Epithelial cell of esophagus (primary cell): ENCODE data around the gene GABRG2.

Experiments
- DNase-seq: peaks from one replicate; pipeline ENCODE4 v3.0.0; 2010; ENCODE audit warnings: low read depth
- H3K4me3 ChIP-seq: 2 replicates; pipeline ENCODE4 v1.5.1; 2011; ENCODE audit warnings: mild to moderate bottlenecking, low read length, control low read depth
- TF ChIP-seq, protein P1 (sequence below): IDR thresholded peaks from 2 replicates; pipeline ENCODE4 v1.5.1; 2011; ENCODE audit warnings: low read depth, mild to moderate bottlenecking, low read length, control low read depth, inconsistent platforms; ENCODE audit not compliant: insufficient read depth; ENCODE audit errors: missing control alignments

Gene GABRG2

DNA sequence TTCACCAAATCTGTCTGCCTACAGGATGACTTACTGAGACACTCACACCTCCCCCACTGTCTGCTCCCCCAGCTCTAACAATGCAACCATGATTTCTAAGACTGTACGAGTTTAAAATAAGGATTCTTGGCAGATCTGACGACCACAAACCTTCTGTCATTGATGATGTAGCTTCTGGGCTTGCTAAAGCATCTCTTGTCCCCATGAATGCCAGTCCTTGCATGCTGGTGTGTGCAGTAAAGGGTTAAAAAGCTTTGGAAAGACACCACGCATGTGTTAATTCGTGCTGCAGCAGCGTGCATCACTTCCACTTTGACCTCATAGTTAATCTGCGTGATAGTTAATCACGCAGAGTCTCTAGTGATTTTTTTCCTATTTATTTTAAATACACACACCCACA is 411 bp upstream of the GABRG2 start:
- TF ChIP-seq, protein P1, sequence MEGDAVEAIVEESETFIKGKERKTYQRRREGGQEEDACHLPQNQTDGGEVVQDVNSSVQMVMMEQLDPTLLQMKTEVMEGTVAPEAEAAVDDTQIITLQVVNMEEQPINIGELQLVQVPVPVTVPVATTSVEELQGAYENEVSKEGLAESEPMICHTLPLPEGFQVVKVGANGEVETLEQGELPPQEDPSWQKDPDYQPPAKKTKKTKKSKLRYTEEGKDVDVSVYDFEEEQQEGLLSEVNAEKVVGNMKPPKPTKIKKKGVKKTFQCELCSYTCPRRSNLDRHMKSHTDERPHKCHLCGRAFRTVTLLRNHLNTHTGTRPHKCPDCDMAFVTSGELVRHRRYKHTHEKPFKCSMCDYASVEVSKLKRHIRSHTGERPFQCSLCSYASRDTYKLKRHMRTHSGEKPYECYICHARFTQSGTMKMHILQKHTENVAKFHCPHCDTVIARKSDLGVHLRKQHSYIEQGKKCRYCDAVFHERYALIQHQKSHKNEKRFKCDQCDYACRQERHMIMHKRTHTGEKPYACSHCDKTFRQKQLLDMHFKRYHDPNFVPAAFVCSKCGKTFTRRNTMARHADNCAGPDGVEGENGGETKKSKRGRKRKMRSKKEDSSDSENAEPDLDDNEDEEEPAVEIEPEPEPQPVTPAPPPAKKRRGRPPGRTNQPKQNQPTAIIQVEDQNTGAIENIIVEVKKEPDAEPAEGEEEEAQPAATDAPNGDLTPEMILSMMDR: no peak
- DNase-seq: no peak
- no peak overlapping the region for H3K4me3 ChIP-seq

DNA sequence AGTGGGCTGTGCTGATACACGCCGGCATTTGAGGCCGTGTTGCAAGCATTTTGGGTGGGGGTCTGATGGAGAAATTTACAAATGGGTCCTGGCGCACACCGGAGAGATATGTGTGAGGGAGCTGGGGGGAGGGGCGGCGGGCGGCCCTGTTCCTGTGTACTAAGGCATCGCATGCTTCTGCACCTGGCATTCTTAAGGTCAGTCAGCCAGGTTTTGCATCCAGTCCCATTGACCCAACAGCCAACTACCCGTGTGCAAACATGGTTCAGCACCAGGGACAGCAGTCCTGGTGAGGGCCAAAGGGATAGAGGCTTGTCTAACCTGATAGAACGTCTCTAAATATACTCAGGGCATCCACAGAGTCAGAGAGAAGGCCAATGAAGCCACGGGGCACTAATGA is 839 bp downstream of the GABRG2 start:
- no peak overlapping the region for H3K4me3 ChIP-seq
- peak; percentile 60 for DNase-seq
- TF ChIP-seq, protein P1: no peak

GRCh38 chr5:162068936-162069335 is 1.4 kb downstream of the GABRG2 start:
- no peak for DNase-seq
- TF ChIP-seq, protein P1: no peak
- no peak overlapping the region for H3K4me3 ChIP-seq

- no peak overlapping the region for H3K4me3 ChIP-seq
- TF ChIP-seq, protein P1: no peak
- DNase-seq: no peak
Observed at GRCh38 chr5:162078805-162079204, 11.2 kb downstream of the GABRG2 start.

- TF ChIP-seq, protein P1: no peak
- DNase-seq: no peak
- H3K4me3 ChIP-seq: no peak overlapping the region
Observed at GRCh38 chr5:162091336-162091735, 23.8 kb downstream of the GABRG2 start.

GRCh38 chr5:162096448-162096847 is 28.9 kb downstream of the GABRG2 start:
- H3K4me3 ChIP-seq: no peak overlapping the region
- TF ChIP-seq, protein P1: no peak

DNA sequence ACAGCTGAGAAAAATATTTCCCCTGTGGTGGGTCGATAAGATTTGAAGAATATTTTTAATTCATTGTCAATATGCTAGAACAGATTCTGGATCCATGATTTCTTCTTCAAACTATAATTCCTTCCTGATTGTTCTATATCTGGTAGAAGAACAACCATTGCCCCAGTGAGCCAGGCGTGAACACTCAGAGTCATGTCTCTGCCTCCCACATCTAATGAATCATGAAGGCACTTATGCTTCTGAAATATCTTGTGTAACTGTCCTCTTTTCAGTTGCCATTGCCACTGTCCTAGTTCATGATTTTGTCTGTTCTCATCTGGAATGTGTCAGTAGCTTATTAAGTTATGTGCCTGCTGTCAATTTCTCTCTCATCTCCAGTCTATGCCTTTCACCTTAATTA is 40.0 kb downstream of the GABRG2 start:
- H3K4me3 ChIP-seq: no peak overlapping the region
- no peak for DNase-seq
- TF ChIP-seq, protein P1: no peak

More at GRCh38 chr5:162096448-162096847, 28.9 kb downstream of the GABRG2 start:
- no peak for DNase-seq
